ENCODE measurements around the gene REXO4. TPM values are rescaled to one million over a fixed set of nuclear protein-coding genes. Genes with fewer than 3 reads are reported as not detected.

REXO4 gene
- total RNA-seq, 1 donor from 2014 or later, result 12.1 TPM

DNA sequence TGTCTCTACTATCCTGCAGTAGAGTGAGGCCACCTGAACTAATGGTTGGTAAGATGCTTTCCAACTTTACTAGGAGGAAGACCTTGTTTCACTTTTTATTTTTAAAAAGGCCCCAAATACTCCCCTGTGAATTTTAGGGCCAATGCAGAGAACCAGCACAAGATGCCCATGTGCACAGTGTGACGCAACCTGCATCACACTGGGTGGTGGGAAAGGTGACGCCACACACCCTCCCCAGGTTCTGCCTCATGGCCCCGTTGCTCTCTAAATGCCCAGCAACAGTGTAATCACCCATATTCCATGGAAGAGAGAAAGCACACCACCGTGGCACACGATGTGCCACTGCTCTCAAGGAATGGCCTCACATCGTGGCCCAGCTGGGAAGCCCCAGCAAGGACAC lies 48.4 kb downstream of the REXO4 start:
- no peak for DNase-seq (ENCODE audit: low read depth in 2 of 2)

- DNase-seq (ENCODE audit: low read depth in 2 of 2), result peak; percentile 65 to 78
These were observed 49.4 kb downstream of the REXO4 start for GRCh38 chr9:133368249-133368881.

DNA sequence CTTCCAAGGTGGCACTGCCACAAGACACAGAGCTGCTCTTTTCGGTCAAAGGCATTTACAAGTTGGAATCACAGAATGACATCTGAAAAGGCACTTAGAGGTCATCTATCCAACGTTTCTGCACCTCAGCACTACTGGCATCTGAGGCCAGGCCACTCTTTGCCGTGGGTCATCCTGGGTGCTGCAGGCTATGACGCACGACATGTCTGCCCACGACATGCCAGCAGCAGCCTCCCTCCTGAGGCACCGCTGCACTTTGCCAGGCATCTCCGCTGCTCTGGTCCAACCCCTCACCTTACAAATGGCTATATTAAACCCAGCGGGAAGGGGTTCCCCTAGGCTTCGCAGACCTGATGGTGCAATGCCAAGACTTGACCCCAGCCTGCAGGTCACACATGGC lies 50.0 kb downstream of the REXO4 start:
- DNase-seq (ENCODE audit: low read depth in 2 of 2), result no peak

DNA sequence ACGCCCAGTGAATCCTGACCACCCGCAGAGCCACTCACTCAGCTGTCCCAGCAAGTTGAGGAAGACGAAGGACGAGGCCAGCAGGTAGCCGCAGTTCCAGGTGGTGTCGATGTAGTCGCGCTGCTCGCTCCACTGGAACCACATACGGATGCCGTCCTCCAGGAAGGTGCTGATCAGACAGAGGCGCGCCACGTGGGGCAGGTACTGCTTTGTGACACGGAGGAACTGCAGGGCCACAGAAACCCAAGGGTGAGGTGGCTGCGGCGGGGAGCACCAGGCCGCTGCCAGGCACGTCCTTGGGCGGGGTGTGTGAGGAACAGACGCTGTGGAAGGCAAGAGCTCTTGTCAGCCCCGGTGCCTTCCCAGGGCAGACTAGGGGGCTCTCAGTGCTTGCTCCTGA lies 50.6 kb downstream of the REXO4 start:
- DNase-seq (ENCODE audit: low read depth in 2 of 2), result no peak

GRCh38 chr9:133366435-133366834 lies 51.4 kb downstream of the REXO4 start:
- DNase-seq (ENCODE audit: low read depth in 2 of 2), result no peak

DNA sequence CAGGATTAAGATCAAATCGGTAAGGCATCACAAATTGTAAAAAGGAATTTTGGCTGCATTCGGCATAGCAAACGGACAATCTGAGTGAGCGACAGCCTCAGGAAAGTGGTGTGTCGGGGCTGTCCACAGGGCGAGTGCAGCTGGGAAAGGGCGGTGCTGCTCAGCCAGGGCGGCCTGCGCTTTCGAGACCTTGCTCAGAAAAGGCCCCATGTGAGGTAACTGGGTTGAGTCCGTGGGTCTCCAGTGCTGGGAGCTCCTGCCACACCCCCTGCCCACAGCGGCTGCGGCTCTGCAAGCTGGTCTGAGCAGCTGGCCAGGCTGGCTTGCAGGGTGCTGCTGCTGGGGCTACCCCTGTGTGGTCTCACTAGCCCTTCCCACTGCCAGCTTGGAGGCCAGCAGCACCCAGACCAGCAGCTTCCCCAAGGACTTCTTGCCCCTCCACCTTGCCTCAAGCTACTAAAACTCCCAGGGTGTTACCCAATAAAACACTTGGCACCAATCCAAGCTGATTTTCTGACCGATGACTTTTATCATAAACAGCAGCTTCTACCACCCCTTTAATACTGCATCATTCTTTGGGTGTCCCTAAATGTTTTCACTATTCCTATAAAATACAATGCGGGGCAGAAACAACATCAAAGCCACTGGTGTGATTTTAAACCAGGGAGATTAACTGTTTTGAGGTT lies 55.3 kb downstream of the REXO4 start:
- DNase-seq (ENCODE audit: low read depth in 2 of 2), result no peak

GRCh38 chr9:133361507-133362092 lies 56.2 kb downstream of the REXO4 start:
- DNase-seq (ENCODE audit: low read depth in 2 of 2), result no peak

DNA sequence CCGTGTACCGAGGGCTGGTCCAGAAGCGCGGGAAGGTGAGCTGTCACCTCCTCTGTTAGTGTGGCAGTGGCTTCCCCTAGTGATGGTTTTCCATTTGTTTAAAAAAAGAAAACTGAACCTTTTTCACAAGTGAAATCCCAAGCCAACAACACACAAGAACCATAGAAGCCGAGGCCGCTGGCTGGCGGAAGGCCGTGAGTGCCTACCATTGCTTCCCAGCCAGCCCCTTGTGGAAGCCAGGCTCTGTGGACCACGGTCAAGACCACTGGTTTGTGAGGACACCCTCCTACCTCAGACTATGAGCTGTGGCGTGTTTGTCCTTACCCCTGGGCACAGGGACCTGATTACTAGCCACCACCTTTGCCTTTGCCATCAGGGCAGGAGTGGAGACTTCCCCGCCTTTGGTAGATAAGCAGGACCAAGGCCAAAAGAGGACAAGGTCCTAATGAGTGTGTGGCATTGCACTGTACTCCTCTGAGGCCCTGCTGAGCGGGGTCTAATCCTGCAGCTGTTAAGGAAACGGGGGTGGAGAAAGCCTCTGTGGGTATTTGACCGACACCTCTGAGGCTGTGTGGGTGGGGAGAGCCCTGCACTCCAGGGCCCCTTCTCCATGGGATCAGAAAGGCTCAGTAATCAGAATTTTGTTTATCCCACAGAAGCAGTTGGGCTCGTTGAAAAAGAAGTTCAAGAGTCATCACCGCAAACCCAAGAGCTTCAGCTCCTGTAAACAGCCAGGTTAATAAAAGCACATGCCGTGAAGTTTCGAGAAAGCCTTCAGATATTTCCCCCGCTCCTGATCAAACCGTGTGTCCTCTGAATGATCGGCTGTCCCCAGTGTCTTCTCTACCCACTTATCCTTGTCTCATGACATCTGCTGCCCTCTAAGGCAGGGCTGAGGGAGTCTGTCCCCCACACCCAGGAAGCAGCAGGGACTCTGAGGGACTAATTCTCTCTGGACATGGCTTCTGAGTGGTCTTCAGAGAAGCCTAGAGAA lies 57.1 kb downstream of the REXO4 start:
- DNase-seq (ENCODE audit: low read depth in 2 of 2), result no peak

DNA sequence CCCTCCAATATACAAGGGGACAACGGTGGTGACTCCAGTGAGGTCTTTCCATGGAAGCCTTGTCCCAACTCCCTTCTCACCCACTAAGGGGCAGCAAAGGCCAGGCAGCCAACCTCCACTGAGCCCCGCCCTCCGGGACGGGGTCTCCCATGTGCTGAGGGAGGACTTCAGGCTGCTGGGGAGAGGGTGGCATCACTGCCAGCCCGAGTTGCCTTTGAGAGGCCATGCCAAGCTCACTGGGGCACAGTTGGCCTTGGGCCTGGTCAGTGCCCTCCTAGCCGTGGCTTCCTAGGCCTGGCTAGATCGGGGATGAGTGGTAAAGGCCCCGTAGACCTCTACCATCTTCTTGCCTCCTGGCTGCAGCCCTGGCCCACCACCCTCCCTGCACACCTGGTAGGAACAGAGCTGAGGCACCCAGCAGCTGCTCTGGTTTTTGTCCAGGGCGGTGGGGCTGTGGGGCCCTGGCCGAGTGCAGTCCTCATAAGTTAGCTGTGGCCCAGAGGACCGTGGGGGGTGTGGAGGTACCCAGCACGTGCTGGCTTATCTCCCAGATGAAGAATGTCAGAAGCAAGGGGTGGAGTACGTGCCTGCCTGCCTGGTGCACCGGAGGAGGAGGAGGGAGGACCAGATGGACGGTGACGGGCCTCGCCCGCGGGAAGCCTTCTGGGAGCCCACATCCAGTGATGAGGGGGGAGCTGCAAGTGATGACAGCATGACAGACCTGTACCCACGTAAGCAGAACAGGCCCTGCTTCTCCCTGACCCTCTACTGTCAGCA lies 58.2 kb downstream of the REXO4 start:
- no peak for DNase-seq (ENCODE audit: low read depth in 2 of 2)

GRCh38 chr9:133357656-133358055 lies 60.2 kb downstream of the REXO4 start:
- DNase-seq (ENCODE audit: low read depth in 2 of 2), result no peak

- DNase-seq (ENCODE audit: low read depth in 2 of 2), result peak in 1 of 2 donors; percentile 67
These were observed 61.3 kb downstream of the REXO4 start, which contains the start of the genes SURF1 and SURF2 for GRCh38 chr9:133356391-133357091. SURF1 (minus strand) TSS chr9:133356487; CDS start chr9:133356453, 34 bp downstream. SURF2 (plus strand) TSS chr9:133356550; CDS start chr9:133356593, 43 bp downstream.

Other genes with a start within 250 kb of the REXO4 start
- not detected in 2 replicates for gene OBP2B, start 208.8 kb downstream of the REXO4 start, total RNA-seq
- gene ABO, start 142.8 kb downstream of the REXO4 start, total RNA-seq, result 0.39 and 0.63 TPM in 2 replicates
- gene SURF6, start 81.8 kb downstream of the REXO4 start, total RNA-seq, result 5.3 and 7.3 TPM in 2 replicates
- gene MED22, start 69.9 kb downstream of the REXO4 start, total RNA-seq, result 10.3 and 19.1 TPM in 2 replicates
- 1,768 and 1,981 TPM in 2 replicates for gene RPL7A, start 69.8 kb downstream of the REXO4 start, total RNA-seq
- 19.7 and 21.6 TPM in 2 replicates for gene SURF1, start 61.5 kb downstream of the REXO4 start, total RNA-seq
- gene SURF2, start 61.5 kb downstream of the REXO4 start, total RNA-seq, result 9.6 and 15.3 TPM in 2 replicates
- gene SURF4, start 42.0 kb downstream of the REXO4 start, total RNA-seq, result 270 and 365 TPM in 2 replicates
- 0.26 and 0.38 TPM in 2 replicates for gene STKLD1, start 41.6 kb downstream of the REXO4 start, total RNA-seq
- 0.39 and 1.0 TPM in 2 replicates for gene ADAMTS13, start 4.4 kb upstream of the REXO4 start, total RNA-seq
- 6.5 and 15.2 TPM in 2 replicates for gene CACFD1, start 42.0 kb upstream of the REXO4 start, total RNA-seq
- 19.7 and 24.4 TPM in 2 replicates for gene SLC2A6, start 61.1 kb upstream of the REXO4 start, total RNA-seq
- not detected in 2 replicates for gene MYMK, start 106.9 kb upstream of the REXO4 start, total RNA-seq
- under 0.01 TPM in 2 replicates for gene ADAMTSL2, start 116.7 kb upstream of the REXO4 start, total RNA-seq
- not detected in 2 replicates for gene FAM163B, start 191.4 kb upstream of the REXO4 start, total RNA-seq
- not detected in 2 replicates for gene DBH, start 218.4 kb upstream of the REXO4 start, total RNA-seq

All from dermis microvascular lymphatic vessel endothelial cell (primary cell).